ENCODE data around the gene GRK3.

GRK3 gene

GRCh38 chr22:25742918-25743708 lies 178.6 kb downstream of the GRK3 start:
- DNase-seq, result no peak

GRCh38 chr22:25744694-25745093 lies 180.2 kb downstream of the GRK3 start:
- no peak for DNase-seq

- DNase-seq, result no peak
These were observed 181.0 kb downstream of the GRK3 start for GRCh38 chr22:25745341-25746011.

DNA sequence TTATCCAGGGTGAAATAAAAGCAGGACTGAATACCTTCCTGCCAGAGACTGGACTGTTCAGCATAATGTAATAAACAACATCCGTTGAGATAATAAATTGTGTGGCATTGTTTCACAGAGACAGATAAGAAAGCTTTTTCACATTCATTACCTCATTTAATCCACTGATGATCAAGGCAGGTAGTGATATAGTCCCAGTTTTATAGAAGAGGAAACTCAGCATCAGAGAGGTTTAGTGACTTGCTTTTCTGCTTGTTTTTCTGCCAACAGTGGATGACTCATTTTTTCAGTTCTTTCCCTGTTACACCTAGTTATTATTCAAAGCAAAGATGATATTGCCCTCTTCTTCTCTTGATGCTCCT lies 181.5 kb downstream of the GRK3 start:
- no peak for DNase-seq

- no peak for DNase-seq
These were observed 182.9 kb downstream of the GRK3 start for GRCh38 chr22:25747245-25747944.

DNA sequence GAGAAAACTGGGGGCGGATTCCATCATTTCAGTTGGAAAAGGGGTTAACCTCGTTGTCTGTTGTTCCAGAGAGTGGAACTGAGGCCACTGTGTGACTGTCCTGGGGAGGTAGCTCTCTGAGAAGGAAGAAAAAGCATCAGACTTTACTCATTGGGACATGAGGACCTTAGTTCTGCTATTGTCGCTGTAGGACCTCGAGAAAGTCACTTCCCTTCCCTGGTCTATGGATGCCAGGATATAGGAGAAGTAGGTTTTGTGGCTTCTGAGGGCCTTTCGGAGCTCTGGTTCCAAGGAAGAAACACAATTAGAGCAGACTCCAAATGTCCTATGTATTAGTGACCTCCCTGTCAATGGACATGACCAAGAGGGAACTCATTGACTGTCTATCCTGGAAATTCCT lies 183.7 kb downstream of the GRK3 start:
- no peak for DNase-seq

DNA sequence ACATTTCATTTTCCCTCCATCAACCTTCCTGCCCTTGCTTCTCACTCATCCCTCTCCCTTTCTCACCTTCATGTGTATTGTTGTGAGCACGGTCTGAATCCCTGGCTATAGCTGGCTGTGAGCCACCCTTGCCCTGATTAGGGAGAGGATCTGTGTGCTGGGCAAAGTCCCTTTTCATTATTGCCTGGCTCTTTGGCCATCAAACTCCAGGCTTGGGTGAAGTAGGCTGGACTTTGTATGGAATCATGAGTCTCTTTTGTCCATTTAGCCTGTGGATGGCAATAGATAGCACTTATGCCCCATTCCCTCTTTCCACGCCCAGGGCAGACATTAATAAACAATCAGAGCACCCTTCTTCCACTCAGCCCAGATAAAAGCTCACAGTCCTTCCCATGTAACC lies 184.2 kb downstream of the GRK3 start:
- no peak for DNase-seq

DNA sequence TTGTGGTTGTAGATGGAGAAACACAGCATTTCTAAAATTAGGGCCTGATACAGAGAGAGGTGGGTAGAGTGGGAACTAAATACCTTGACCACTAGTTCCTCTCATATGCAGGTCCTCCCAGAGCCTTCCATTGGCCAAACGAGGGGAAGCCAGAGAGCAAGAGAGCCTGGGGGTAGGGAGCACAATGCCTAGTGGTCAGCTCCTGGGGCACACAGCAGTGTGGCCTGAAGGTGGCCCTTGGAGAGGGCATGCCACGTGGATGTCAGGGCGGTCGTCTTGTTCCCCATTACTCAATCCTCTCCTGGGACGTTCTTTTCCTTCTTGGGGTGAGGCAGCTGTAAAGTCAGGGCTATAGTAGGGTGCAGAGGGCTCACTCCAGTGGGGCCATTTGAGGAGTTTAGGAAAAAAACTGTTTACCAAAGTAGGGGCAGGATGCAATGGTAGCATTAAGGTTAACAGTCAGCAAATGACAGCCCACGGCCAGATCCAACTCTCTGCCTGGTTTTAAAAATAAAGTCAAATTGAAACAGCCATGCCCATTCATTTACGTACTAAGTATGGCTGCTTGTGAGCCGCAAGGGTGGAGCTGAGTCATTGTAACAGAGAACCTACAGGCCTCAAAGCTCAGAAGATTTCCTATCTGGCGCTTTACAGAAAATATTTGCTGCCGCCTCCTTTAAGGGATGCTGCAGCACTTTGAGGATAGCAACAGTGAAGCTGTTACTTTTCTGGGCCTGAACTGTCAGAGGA lies 185.1 kb downstream of the GRK3 start:
- DNase-seq, result peak; percentile 35

DNA sequence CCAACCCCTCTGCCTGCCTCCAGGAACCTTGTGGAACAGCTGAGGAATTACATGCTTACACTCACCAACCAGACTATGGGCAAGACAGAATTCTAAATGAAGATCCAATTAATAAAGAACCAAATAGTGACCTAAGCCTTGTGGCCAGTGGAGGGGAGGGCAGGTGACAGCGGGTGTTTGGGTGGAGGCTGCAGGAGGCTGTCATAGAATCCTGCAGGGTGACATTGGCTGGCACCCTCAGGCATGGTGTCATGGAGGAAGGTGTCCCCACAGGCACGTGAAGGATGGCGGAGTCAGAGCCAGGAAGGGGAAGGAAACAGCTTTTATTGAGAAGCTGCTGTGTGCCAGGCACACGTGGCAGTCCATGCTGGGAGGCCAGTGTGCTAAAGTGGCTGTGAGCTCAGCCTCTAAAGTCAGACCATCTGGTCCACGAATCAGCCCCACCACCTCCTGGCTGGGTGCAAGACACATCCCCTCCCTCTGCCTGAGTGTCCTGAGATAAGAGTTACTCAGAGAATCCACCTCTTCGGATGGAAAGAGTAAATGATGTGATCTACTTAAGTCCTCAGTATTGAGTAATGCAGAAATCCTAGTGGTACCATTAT lies 186.2 kb downstream of the GRK3 start:
- no peak for DNase-seq

DNA sequence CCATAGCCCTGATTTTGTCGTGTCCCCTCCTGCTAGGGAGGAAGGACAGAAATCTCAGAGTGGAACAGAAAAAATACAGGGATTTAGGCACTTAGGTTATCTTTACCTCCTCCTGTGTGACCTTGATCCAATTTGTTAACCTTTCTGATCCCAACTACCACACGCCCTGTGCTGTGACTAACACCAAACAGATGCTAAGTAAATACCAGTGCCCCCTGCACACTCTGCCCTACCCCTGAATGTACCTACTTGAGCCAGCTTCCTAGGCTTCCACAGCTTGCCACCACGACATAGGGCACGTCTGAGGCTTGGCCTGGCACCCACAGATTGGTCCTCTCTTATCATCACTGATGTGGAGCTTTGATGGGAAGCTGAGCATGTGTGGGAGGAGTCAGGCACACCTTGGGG lies 186.7 kb downstream of the GRK3 start:
- no peak for DNase-seq

DNA sequence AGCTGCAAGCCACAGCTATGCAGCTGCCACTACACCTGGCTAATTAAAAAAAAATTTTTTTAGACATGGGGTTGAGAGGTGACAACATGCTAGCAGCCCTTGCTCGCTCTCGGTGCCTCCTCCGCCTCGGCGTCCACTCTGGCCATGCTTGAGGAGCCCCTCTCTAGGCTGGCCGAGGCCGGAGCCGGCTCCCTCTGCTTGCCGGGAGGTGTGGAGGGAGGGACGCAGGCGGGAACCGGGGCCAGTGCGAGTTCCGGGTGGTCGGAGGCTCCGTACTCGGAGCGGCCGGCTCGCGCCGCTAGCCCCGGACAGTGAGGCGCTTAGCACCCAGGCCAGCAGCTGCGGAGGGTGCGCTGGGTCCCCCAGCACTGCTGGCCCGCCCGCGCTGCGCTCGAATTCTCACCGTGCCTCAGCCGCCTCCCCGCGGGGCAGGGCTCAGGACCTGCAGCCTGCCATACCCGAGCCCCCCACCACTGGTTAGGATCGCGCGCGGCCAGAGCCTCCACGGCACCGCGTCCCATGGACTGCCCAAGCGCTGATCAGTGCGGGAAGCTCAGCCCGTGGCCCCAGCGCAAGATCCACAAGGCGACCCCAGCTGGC lies 188.2 kb downstream of the GRK3 start:
- no peak for DNase-seq

DNA sequence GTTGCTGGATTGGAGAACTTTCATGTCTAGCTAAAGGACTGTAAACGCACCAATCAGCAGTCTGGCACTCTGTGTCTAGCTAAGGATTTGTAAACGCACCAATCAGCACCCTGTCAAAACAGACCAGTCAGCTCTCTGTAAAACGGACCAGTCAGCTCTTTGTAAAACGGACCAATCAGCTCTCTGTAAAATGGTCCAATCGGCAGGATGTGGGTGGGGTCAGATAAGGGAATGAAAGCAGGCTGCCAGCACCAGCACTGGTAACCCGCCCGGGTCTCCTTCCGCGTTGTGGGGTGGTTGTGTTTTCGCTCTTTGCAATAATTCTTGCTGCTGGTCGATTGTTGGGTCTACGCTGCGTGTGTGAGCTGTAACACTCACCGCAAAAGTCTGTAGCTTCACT lies 188.8 kb downstream of the GRK3 start:
- DNase-seq, result no peak

DNA sequence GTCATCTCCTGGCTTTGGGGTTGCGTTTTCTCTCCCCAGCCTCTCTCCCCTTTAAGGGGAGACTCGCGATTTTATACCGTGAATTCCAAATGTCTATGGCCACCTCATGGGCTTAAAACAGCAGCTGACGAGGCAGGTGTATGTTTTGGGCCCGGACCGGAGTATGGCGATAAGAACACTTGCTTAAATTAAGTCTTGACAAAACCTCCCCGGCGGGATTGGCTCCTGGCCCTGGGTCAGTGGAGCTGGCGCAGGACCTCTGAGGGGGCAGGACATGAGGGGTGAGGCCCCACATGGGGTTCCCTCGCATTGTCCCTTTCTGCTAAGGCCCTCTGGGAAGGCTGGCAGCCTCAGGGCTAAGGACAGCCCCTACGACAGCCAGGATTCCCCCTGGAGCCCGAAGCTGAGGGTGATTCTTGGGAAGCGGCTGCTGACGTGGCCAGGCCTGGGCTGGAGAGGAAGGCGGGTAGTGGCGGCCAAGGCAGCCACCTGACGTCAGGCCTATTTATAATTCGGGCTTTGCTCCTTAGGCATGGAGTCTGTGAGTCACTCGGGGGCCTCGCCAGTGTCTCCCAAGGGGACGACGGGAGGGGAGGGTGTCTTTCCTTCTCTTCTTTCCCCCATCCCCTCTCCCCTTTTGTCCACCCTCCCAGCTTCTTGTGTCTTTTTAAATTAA lies 190.2 kb downstream of the GRK3 start:
- DNase-seq, result no peak

GRCh38 chr22:25757686-25758085 lies 193.2 kb downstream of the GRK3 start:
- no peak for DNase-seq

GRCh38 chr22:25758316-25758715 lies 193.8 kb downstream of the GRK3 start:
- DNase-seq, result no peak

- no peak for DNase-seq
These were observed 195.4 kb downstream of the GRK3 start for GRCh38 chr22:25759825-25760231.

GRCh38 chr22:25760294-25760693 lies 195.8 kb downstream of the GRK3 start:
- DNase-seq, result no peak

- DNase-seq, result no peak
These were observed 196.5 kb downstream of the GRK3 start for GRCh38 chr22:25760848-25761595.

DNA sequence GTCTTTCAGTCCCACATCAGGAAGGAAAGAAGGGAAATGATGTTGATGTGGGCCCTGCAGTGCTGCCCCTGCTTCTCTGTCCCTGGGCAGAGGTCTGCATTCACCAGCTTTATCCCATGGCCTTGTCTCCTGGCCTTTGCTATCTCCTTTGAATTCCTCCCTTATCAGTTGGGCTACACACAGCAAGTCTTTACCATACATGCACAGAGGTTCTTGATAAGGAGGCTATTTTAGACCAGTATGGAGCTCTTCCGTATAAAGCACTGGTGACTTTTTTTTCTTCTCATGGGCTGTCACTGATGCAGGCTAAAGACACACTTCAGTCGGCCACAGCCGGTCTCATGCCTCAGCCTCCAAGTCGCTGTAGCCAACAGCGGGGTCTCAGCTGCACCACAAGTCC lies 197.7 kb downstream of the GRK3 start:
- DNase-seq, result no peak

- DNase-seq, result no peak
These were observed 198.8 kb downstream of the GRK3 start for GRCh38 chr22:25763239-25763777.

All from stimulated activated CD4-positive, alpha-beta T cell treated with anti-CD3 and anti-CD28 coated beads, Interleukin-4, amount 100 ng/mL, for 24 hours (primary cell).